Cardiac muscle cell (in vitro differentiated cells and primary cell): ENCODE data around the gene TBRG4. TPM values are rescaled to one million over a fixed set of nuclear protein-coding genes. Genes with fewer than 3 reads are reported as not detected.
"Not testable (repeated sequence)": the region's sequence is repeated elsewhere in the genome, so short reads cannot be mapped to it uniquely, and the experiment has no call there.

ENCODE experiments used
- DNase-seq, 2 donors: peaks; one replicate each; pipeline versions ENCODE4 v3.0.0 to v3.0.0-alpha.2; 2010 to 2017; ENCODE audit warnings: low read depth in 1 of 2, low spot score in 1 of 2
- H3K27ac ChIP-seq: fragments of 200-600 bp; sonication (generic); 2 replicates; pipeline ENCODE4 v1.5.1; 2016
- H3K27me3 ChIP-seq: fragments of 200-600 bp; sonication (generic); 2 replicates; pipeline ENCODE4 v1.6.0; 2016; ENCODE audit warnings: control low read depth
- H3K36me3 ChIP-seq: fragments of 200-600 bp; sonication (generic); 2 replicates; pipeline ENCODE4 v1.5.1; 2016; ENCODE audit warnings: control low read depth
- H3K4me1 ChIP-seq: fragments of 200-600 bp; sonication (generic); 2 replicates; pipeline ENCODE4 v1.8.1; 2017; ENCODE audit warnings: low read depth, mild to moderate bottlenecking, mixed run types
- H3K4me3 ChIP-seq: fragments of 200-600 bp; sonication (generic); 2 replicates; pipeline ENCODE4 v1.5.1; 2016; ENCODE audit warnings: mild to moderate bottlenecking
- H3K9me3 ChIP-seq: fragments of 200-600 bp; sonication (generic); 2 replicates; pipeline ENCODE4 v1.5.1; 2017; ENCODE audit warnings: low read depth, mild to moderate bottlenecking, control low read depth
- CTCF ChIP-seq: IDR thresholded peaks from 2 replicates; pipeline ENCODE4 v1.5.1; 2012; ENCODE audit warnings: low read depth, mild to moderate bottlenecking, low read length
- polyA plus RNA-seq: library from polyadenylated mRNA; unstranded; fragments of >200 nt; fragmentation: Nextera tagmentation; extraction: Ambion mirVana; gene quantifications from 2 replicates; pipeline ENCODE4 v1.2.1, GENCODE V29; 2016
- total RNA-seq: library from RNA; depleted of rRNA; stranded (reverse); fragments of >200 nt; gene quantifications from 2 replicates; pipeline ENCODE4 v1.2.3, GENCODE V29; 2016

The TBRG4 gene
- total and polyA plus RNA-seq, 2 experiments from 2014 or later, result 67.9 to 74.4 TPM

- Histone ChIP-seq H3K4me1 (no peaks in the 10 kb centered on the region), H3K27ac (no peak overlapping the region), H3K27me3 (peaks cover 39% of the 10 kb centered on the region), H3K4me3 (no peak overlapping the region), H3K9me3 (no peaks in the 10 kb centered on the region), H3K36me3 (no peaks in the 10 kb centered on the region)
- no peak for DNase-seq
- TF ChIP-seq CTCF, result no peak
Measured at GRCh38 chr7:45118292-45118691, 6.8 kb upstream of the TBRG4 start.

- no peak for DNase-seq
- no peak for TF ChIP-seq CTCF
- Histone ChIP-seq H3K4me3 (no peak overlapping the region), H3K4me1 (no peaks in the 10 kb centered on the region), H3K27me3 (peaks cover 39% of the 10 kb centered on the region), H3K27ac (no peak overlapping the region), H3K9me3 (no peaks in the 10 kb centered on the region), H3K36me3 (no peaks in the 10 kb centered on the region)
Measured at GRCh38 chr7:45117582-45117981, 6.1 kb upstream of the TBRG4 start.

- H3K4me3 ChIP-seq, result no peak overlapping the region
- peaks cover 39% of the 10 kb centered on the region for H3K27me3 ChIP-seq
- no peaks in the 10 kb centered on the region for H3K9me3 ChIP-seq
- H3K27ac ChIP-seq, result no peak overlapping the region
- no peaks in the 10 kb centered on the region for H3K4me1 ChIP-seq
- no peaks in the 10 kb centered on the region for H3K36me3 ChIP-seq
- TF ChIP-seq CTCF, result no peak
- no peak for DNase-seq
Measured at GRCh38 chr7:45116048-45116447, 4.6 kb upstream of the TBRG4 start.

GRCh38 chr7:45114926-45115325 lies 3.4 kb upstream of the TBRG4 start:
- Histone ChIP-seq H3K9me3 (no peaks in the 10 kb centered on the region), H3K36me3 (no peaks in the 10 kb centered on the region), H3K27ac (no peak overlapping the region), H3K4me1 (no peaks in the 10 kb centered on the region), H3K27me3 (peaks cover 39% of the 10 kb centered on the region), H3K4me3 (no peak overlapping the region)
- no peak for TF ChIP-seq CTCF
- DNase-seq, result no peak

- H3K36me3 ChIP-seq, H3K9me3 ChIP-seq, H3K4me1 ChIP-seq, DNase-seq, H3K27ac ChIP-seq, H3K4me3 ChIP-seq: not testable (repeated sequence)
- H3K27me3 ChIP-seq, result peaks cover 39% of the 10 kb centered on the region
Measured at GRCh38 chr7:45114257-45114656, 2.8 kb upstream of the TBRG4 start.

GRCh38 chr7:45112648-45113047 lies 1.2 kb upstream of the TBRG4 start:
- H3K4me3 ChIP-seq, result no peak overlapping the region
- H3K9me3 ChIP-seq, result no peaks in the 10 kb centered on the region
- peak in 1 of 2 donors; percentile 33 for DNase-seq
- no peak for TF ChIP-seq CTCF
- H3K27ac ChIP-seq, result peak overlapping the region; percentile 97
- H3K27me3 ChIP-seq, result peaks cover 39% of the 10 kb centered on the region
- H3K4me1 ChIP-seq, result no peaks in the 10 kb centered on the region
- peaks cover 14% of the 10 kb centered on the region for H3K36me3 ChIP-seq
